Measurements from ENCODE around the gene RAPGEF1.

GRCh38 chr9:131706608-131706970 lies 33.3 kb downstream of the RAPGEF1 start:
- TF ChIP-seq, protein P1, sequence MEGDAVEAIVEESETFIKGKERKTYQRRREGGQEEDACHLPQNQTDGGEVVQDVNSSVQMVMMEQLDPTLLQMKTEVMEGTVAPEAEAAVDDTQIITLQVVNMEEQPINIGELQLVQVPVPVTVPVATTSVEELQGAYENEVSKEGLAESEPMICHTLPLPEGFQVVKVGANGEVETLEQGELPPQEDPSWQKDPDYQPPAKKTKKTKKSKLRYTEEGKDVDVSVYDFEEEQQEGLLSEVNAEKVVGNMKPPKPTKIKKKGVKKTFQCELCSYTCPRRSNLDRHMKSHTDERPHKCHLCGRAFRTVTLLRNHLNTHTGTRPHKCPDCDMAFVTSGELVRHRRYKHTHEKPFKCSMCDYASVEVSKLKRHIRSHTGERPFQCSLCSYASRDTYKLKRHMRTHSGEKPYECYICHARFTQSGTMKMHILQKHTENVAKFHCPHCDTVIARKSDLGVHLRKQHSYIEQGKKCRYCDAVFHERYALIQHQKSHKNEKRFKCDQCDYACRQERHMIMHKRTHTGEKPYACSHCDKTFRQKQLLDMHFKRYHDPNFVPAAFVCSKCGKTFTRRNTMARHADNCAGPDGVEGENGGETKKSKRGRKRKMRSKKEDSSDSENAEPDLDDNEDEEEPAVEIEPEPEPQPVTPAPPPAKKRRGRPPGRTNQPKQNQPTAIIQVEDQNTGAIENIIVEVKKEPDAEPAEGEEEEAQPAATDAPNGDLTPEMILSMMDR (IDR thresholded peaks at IDR 0.05) = no peak
- TF ChIP-seq POLR2A (IDR thresholded peaks at IDR 0.05) = no peak
